ENCODE measurements around the gene KLF8. TPM values are rescaled to one million over a fixed set of nuclear protein-coding genes. Genes with fewer than 3 reads are reported as not detected.
"Not testable (repeated sequence)": the region's sequence is repeated elsewhere in the genome, so short reads cannot be mapped to it uniquely, and the experiment has no call there.

The KLF8 gene
- polyA plus RNA-seq (2012; rRNA removed) = 0.15 and 0.16 TPM in 2 replicates
- 0.05 and 0.07 TPM in 2 replicates for polyA plus RNA-seq (2012; cell fraction: cytosol; rRNA removed)
- 0.08 and 0.17 TPM in 2 replicates for polyA plus RNA-seq (2012; cell fraction: nucleus; rRNA removed)

DNA sequence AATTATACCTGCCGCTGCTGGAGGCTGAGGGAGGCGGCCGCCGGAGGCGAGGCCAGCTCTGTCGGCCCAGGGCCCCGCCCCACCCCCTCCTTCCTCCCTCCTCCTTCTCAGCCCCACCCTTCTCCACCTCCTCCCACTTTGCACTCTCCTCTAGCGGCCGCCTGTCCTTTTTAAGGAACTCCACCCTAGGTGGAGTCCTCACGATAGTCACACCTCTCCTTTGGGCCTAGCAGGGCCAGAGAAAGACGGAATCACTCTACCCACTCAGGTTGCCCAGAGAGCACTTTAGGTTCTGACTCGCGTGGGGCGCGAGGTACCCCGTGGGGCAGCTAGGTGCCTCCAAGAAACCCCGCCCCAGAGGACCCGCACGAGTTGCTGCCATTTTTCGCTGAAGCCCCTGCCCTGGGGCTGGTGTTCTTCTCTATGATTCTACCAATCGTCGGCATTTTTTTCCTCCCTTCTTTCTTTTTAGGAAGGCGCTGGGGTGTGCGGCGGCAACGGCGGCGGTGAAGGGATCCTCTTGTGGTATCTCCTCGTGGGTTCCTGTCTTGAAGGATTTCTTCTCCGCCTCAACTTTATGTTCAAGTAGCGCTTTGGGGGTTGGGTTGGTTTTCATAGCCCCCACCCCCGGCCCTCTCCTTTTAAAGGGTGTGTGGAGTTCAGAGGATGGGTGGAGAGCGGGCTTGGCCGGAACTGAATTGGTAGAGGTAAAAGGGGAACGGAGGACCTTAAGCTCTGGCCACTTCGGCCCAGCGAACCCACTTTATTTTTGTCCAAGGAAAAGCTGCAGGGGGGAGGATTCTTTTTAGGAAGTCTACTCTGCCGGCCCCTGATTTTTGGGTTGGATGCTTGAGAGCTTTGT is at the start of gene KLF8:
TSS of gene KLF8 (plus strand) at position 136 of the 862 bp plus-strand sequence. CDS start 979 bp downstream, outside the sequence.
- Histone ChIP-seq H3K4me2 (peak within 1 kb of the TSS; percentile 58), H4K20me1 (ENCODE audit: insufficient read depth) (no peaks in the 10 kb centered on the region), H3K36me3 (replicated peaks in 1 of 2; ENCODE audit: control insufficient read depth in 1 of 2, insufficient read depth in 2 of 2, low read length in 1 of 2) (no peaks in the 10 kb centered on the region), H3F3A (replicated peaks; ENCODE audit: insufficient read depth) (no peaks in the 10 kb centered on the region), H3K4me1 (ENCODE audit: control insufficient read depth in 1 of 2, insufficient read depth in 2 of 2, low read depth in 1 of 2, low read length in 1 of 2) (no peaks in the 10 kb centered on the region), H3K9me2 (no peaks in the 10 kb centered on the region), H3K79me2 (ENCODE audit: insufficient read depth) (no peaks in the 10 kb centered on the region), H3K27me3 (ENCODE audit: insufficient read depth) (peaks cover 57% of the 10 kb centered on the region), H3K4me3 (ENCODE audit: low read depth in 2 of 2, low read length in 1 of 2) (peak within 1 kb of the TSS; percentile 12 to 46; a peak in 2 of 4 replicates), H3K27ac (ENCODE audit: low read depth in 2 of 2, low read length in 1 of 2) (no peak within 1 kb of the TSS), H3K9me3 (no peaks in the 10 kb centered on the region), H3K9ac (no peak within 1 kb of the TSS), H2AFZ (ENCODE audit: low read depth) (no peak within 1 kb of the TSS)
- CTCF ChIA-PET = interaction anchor here (1.5 kb wide), 1 partner anchor 15 kb away, joined by 3 read pairs; no protein-coding TSS in a partner anchor
- WGBS (ENCODE audit: low lambda C conversion rate) = 5% methylated on average over 33 of the region's 38 CpGs
- no peak for DNase-seq
- TF ChIP-seq MEF2A (IDR thresholded peaks at IDR 0.05; ENCODE audit: borderline replicate concordance, low read depth) = no peak
- TF ChIP-seq RCOR1 (IDR thresholded peaks at IDR 0.05; ENCODE audit: low read length) = no peak
- no peak for TF ChIP-seq SIN3A (IDR thresholded peaks at IDR 0.05; ENCODE audit: borderline replicate concordance, low read depth, low read length)
- POLR2A ChIA-PET = no interaction called here

DNA sequence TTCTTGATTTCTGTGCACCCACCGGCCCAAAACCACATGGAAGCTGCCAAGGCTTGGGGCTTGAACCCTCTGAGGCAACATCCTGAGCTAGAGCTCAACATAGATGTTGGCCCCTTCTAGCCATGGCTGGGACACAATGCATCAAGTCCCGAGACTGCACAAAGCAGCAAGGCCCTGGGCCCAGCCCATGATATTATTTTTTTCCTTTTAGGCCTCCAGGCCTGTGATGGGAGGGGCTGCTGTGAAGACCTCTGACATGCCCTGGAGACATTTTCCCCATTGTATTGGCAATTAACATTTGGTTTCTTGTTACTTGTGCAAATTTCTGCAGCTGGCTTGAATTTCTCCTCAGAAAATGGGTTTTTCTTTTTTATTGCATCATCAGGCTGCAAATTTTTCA is 25.2 kb upstream of the KLF8 start:
- H3K4me3 ChIP-seq (ENCODE audit: low read depth in 2 of 2, low read length in 1 of 2); H3K9me2 ChIP-seq; POLR2A ChIA-PET; H3K27ac ChIP-seq (ENCODE audit: low read depth in 2 of 2, low read length in 1 of 2); H3K27me3 ChIP-seq (ENCODE audit: insufficient read depth); H3K4me1 ChIP-seq (ENCODE audit: control insufficient read depth in 1 of 2, insufficient read depth in 2 of 2, low read depth in 1 of 2, low read length in 1 of 2); DNase-seq; H3K4me2 ChIP-seq; H2AFZ ChIP-seq (ENCODE audit: low read depth); CTCF ChIA-PET; H4K20me1 ChIP-seq (ENCODE audit: insufficient read depth); H3K36me3 ChIP-seq (replicated peaks in 1 of 2; ENCODE audit: control insufficient read depth in 1 of 2, insufficient read depth in 2 of 2, low read length in 1 of 2); H3K9ac ChIP-seq; H3K79me2 ChIP-seq (ENCODE audit: insufficient read depth); H3F3A ChIP-seq (replicated peaks; ENCODE audit: insufficient read depth); H3K9me3 ChIP-seq: not testable (repeated sequence)
- WGBS (ENCODE audit: low lambda C conversion rate) = 11% methylated on average over 1 of the region's 2 CpGs

DNA sequence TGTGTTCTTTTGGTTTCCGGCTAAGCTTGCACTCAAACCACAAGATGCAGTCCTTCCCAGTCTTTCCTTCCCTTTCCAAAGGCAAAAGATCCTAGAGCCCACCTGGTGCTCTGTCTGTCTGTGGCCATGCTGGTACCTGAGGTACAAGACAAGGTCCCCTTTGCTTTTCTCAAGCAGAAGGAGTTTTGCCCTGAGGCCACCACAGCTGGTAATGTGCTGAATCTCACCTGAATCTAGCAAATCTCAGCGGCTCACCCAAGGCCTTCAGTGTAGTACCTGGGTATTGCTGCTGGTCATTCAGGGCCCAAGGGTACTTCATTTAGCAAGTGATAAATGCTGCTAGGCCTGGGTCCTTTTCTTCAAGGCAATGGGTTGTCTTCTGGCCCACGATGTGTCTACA is 20.5 kb upstream of the KLF8 start:
- Histone ChIP-seq H3K27ac (ENCODE audit: low read depth in 2 of 2, low read length in 1 of 2) (no peak overlapping the region), H3K27me3 (ENCODE audit: insufficient read depth) (no peaks in the 10 kb centered on the region), H2AFZ (ENCODE audit: low read depth) (no peak overlapping the region), H3K79me2 (ENCODE audit: insufficient read depth) (no peaks in the 10 kb centered on the region), H3K9me2 (no peaks in the 10 kb centered on the region), H4K20me1 (ENCODE audit: insufficient read depth) (no peaks in the 10 kb centered on the region), H3F3A (replicated peaks; ENCODE audit: insufficient read depth) (no peaks in the 10 kb centered on the region), H3K9me3 (no peaks in the 10 kb centered on the region), H3K4me1 (ENCODE audit: control insufficient read depth in 1 of 2, insufficient read depth in 2 of 2, low read depth in 1 of 2, low read length in 1 of 2) (no peaks in the 10 kb centered on the region), H3K4me3 (ENCODE audit: low read depth in 2 of 2, low read length in 1 of 2) (no peak overlapping the region), H3K36me3 (replicated peaks in 1 of 2; ENCODE audit: control insufficient read depth in 1 of 2, insufficient read depth in 2 of 2, low read length in 1 of 2) (no peaks in the 10 kb centered on the region), H3K4me2 (no peak overlapping the region), H3K9ac (no peak overlapping the region)
- WGBS (ENCODE audit: low lambda C conversion rate) = 23% methylated on average over 2 of the region's 3 CpGs
- POLR2A ChIA-PET = no interaction called here
- no peak for DNase-seq
- CTCF ChIA-PET = no interaction called here
- TF ChIP-seq FOXM1 (IDR thresholded peaks at IDR 0.05; ENCODE audit: low read depth) (no peak), RCOR1 (IDR thresholded peaks at IDR 0.05; ENCODE audit: low read length) (no peak), TAF1 (IDR thresholded peaks at IDR 0.05; ENCODE audit: borderline replicate concordance, low read depth, low read length) (no peak), TCF12 (IDR thresholded peaks at IDR 0.05) (no peak), SMC3 (IDR thresholded peaks at IDR 0.05; ENCODE audit: low read depth, low read length) (no peak), EZH2phosphoT487 (IDR thresholded peaks at IDR 0.05; ENCODE audit: borderline replicate concordance, low read depth) (no peak), MXI1 (IDR thresholded peaks at IDR 0.05; ENCODE audit: low read depth, low read length) (no peak), GABPA (IDR thresholded peaks at IDR 0.05; ENCODE audit: low read depth) (no peak), SIN3A (IDR thresholded peaks at IDR 0.05; ENCODE audit: borderline replicate concordance, low read depth, low read length) (no peak)
- TF ChIP-seq, protein P1, sequence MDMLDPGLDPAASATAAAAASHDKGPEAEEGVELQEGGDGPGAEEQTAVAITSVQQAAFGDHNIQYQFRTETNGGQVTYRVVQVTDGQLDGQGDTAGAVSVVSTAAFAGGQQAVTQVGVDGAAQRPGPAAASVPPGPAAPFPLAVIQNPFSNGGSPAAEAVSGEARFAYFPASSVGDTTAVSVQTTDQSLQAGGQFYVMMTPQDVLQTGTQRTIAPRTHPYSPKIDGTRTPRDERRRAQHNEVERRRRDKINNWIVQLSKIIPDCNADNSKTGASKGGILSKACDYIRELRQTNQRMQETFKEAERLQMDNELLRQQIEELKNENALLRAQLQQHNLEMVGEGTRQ (IDR thresholded peaks at IDR 0.05; ENCODE audit: borderline replicate concordance, low read depth, low read length) = no peak
- TF ChIP-seq, protein P2, sequence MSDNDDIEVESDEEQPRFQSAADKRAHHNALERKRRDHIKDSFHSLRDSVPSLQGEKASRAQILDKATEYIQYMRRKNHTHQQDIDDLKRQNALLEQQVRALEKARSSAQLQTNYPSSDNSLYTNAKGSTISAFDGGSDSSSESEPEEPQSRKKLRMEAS (IDR thresholded peaks at IDR 0.05; ENCODE audit: low read depth) = no peak
- TF ChIP-seq, protein P3, sequence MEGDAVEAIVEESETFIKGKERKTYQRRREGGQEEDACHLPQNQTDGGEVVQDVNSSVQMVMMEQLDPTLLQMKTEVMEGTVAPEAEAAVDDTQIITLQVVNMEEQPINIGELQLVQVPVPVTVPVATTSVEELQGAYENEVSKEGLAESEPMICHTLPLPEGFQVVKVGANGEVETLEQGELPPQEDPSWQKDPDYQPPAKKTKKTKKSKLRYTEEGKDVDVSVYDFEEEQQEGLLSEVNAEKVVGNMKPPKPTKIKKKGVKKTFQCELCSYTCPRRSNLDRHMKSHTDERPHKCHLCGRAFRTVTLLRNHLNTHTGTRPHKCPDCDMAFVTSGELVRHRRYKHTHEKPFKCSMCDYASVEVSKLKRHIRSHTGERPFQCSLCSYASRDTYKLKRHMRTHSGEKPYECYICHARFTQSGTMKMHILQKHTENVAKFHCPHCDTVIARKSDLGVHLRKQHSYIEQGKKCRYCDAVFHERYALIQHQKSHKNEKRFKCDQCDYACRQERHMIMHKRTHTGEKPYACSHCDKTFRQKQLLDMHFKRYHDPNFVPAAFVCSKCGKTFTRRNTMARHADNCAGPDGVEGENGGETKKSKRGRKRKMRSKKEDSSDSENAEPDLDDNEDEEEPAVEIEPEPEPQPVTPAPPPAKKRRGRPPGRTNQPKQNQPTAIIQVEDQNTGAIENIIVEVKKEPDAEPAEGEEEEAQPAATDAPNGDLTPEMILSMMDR (IDR thresholded peaks at IDR 0.05) = no peak

All from SK-N-SH (cell line).